Gastroesophageal sphincter (tissue), 2 donors: ENCODE data around the gene REEP1.

Experiments used
- POLR2A ChIP-seq, 2 donors: fragments of 450-650 bp; IDR thresholded peaks; one replicate each; pipeline ENCODE4 v1.6.1; 2017; ENCODE audit warnings: antibody characterized with exemption in 2 of 2, mild to moderate bottlenecking in 2 of 2, moderate library complexity in 1 of 2
- POLR2AphosphoS5 ChIP-seq: sonication (generic); formaldehyde crosslinking; IDR thresholded peaks from one replicate; pipeline ENCODE4 v1.6.1; 2017; ENCODE audit warnings: antibody characterized with exemption

GRCh38 chr2:86274918-86275275 is 62.5 kb downstream of the REEP1 start:
- TF ChIP-seq POLR2A (IDR thresholded peaks at IDR 0.05) (no peak), POLR2AphosphoS5 (no peak)
